Activated T-cell treated with anti-CD3 and anti-CD28 coated beads, Interleukin-2, amount 50 U/mL, for 4 hours (primary cell): ENCODE data around the gene MYH6. TPM values are rescaled to one million over a fixed set of nuclear protein-coding genes. Genes with fewer than 3 reads are reported as not detected.

Source experiments
- ATAC-seq, 2 donors: fragments of 200-7000 bp; cut with Tn5 transposase; one replicate each; pipeline ENCODE4 v1.10.0; 2021
- DNase-seq: peaks from one replicate; pipeline ENCODE4 v3.0.0-alpha.2; 2020
- H3K27me3 Mint-ChIP-seq: one replicate; pipeline ENCODE4 v1.8.0; 2021; ENCODE audit warnings: low read depth, mixed read lengths
- H3K36me3 Mint-ChIP-seq: one replicate; pipeline ENCODE4 v1.8.0; 2022; ENCODE audit warnings: mixed read lengths; ENCODE audit not compliant: insufficient read depth
- H3K4me1 Mint-ChIP-seq: one replicate; pipeline ENCODE4 v1.8.0; 2021; ENCODE audit warnings: low read depth, mixed read lengths
- H3K4me3 Mint-ChIP-seq: one replicate; pipeline ENCODE4 v1.8.0; 2021; ENCODE audit warnings: mild to moderate bottlenecking, moderate library complexity, mixed read lengths
- H3K9me3 Mint-ChIP-seq: one replicate; pipeline ENCODE4 v1.8.0; 2021; ENCODE audit warnings: mixed read lengths
- total RNA-seq, 3 donors: library from RNA; stranded (reverse); gene quantifications; one replicate each; pipeline ENCODE4 v1.2.1, GENCODE V29; 2021

The MYH6 gene
- total RNA-seq, 3 donors from 2014 or later: not detected

DNA sequence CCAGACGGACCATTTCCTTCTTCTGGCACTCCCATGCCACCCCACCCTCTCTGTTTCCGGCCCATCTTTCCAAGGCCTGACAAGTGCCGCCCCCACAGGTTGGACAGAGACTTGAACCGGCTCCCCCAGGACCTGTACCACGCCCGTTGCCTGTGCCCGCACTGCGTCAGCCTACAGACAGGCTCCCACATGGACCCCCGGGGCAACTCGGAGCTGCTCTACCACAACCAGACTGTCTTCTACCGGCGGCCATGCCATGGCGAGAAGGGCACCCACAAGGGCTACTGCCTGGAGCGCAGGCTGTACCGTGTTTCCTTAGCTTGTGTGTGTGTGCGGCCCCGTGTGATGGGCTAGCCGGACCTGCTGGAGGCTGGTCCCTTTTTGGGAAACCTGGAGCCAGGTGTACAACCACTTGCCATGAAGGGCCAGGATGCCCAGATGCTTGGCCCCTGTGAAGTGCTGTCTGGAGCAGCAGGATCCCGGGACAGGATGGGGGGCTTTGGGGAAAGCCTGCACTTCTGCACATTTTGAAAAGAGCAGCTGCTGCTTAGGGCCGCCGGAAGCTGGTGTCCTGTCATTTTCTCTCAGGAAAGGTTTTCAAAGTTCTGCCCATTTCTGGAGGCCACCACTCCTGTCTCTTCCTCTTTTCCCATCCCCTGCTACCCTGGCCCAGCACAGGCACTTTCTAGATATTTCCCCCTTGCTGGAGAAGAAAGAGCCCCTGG, 32.4 kb downstream of the MYH6 start:
- no peaks in the 10 kb centered on the region for H3K36me3 Mint-ChIP-seq
- DNase-seq: no peak
- H3K4me3 Mint-ChIP-seq: no peak overlapping the region
- peaks cover 7% of the 10 kb centered on the region for H3K27me3 Mint-ChIP-seq
- no peak for ATAC-seq
- no peaks in the 10 kb centered on the region for H3K9me3 Mint-ChIP-seq
- H3K4me1 Mint-ChIP-seq: no peaks in the 10 kb centered on the region

DNA sequence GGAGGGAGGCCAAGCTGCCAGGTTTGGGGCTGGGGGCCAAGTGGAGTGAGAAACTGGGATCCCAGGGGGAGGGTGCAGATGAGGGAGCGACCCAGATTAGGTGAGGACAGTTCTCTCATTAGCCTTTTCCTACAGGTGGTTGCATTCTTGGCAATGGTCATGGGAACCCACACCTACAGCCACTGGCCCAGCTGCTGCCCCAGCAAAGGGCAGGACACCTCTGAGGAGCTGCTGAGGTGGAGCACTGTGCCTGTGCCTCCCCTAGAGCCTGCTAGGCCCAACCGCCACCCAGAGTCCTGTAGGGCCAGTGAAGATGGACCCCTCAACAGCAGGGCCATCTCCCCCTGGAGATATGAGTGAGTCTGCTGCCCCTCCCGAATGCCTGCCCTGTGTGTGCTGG, 35.0 kb downstream of the MYH6 start:
- ATAC-seq: no peak
- Mint-ChIP-seq H3K4me1 (no peaks in the 10 kb centered on the region), H3K36me3 (no peaks in the 10 kb centered on the region), H3K9me3 (no peaks in the 10 kb centered on the region), H3K27me3 (peaks cover 3% of the 10 kb centered on the region), H3K4me3 (no peak overlapping the region)
- DNase-seq: no peak

GRCh38 chr14:23372509-23372908, 35.6 kb downstream of the MYH6 start, which contains the start of gene IL25:
IL25 (plus strand) TSS chr14:23372809.
- H3K27me3 Mint-ChIP-seq: peaks cover 6% of the 10 kb centered on the region
- ATAC-seq (no peak), DNase-seq (no peak)
- H3K9me3 Mint-ChIP-seq: no peaks in the 10 kb centered on the region
- H3K4me1 Mint-ChIP-seq: no peaks in the 10 kb centered on the region
- no peak within 1 kb of the TSS for H3K4me3 Mint-ChIP-seq
- no peaks in the 10 kb centered on the region for H3K36me3 Mint-ChIP-seq

DNA sequence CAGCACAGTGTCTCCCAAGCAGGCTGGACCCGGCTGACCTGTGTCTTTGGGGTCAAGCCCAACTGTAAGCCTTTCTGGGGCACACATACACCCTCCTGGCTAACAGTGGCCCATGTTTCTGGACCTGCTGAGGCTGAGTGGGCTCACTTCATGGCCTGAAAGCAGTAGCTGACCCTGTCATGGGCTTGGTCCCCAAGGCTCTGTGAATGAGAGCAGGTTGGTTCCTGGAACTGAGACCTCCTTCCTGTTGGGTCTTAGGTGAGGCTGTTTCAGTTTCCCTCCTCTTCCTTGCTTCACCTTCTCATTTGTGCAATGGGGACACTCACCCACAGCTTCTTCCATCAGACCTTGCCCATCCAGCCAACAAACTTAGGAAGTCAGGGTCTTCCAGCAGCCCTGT, 36.2 kb downstream of the MYH6 start:
- Mint-ChIP-seq H3K4me3 (no peak overlapping the region), H3K36me3 (no peaks in the 10 kb centered on the region), H3K9me3 (no peaks in the 10 kb centered on the region), H3K27me3 (peaks cover 13% of the 10 kb centered on the region), H3K4me1 (no peaks in the 10 kb centered on the region)
- no peak for ATAC-seq
- DNase-seq: no peak

- no peaks in the 10 kb centered on the region for H3K4me1 Mint-ChIP-seq
- H3K4me3 Mint-ChIP-seq: no peak overlapping the region
- ATAC-seq (no peak), DNase-seq (no peak)
- H3K27me3 Mint-ChIP-seq: peaks cover 18% of the 10 kb centered on the region
- no peaks in the 10 kb centered on the region for H3K36me3 Mint-ChIP-seq
- no peaks in the 10 kb centered on the region for H3K9me3 Mint-ChIP-seq
Measured at GRCh38 chr14:23370221-23370620, 37.9 kb downstream of the MYH6 start.

GRCh38 chr14:23366426-23366921, 41.6 kb downstream of the MYH6 start:
- no peak for DNase-seq

DNA sequence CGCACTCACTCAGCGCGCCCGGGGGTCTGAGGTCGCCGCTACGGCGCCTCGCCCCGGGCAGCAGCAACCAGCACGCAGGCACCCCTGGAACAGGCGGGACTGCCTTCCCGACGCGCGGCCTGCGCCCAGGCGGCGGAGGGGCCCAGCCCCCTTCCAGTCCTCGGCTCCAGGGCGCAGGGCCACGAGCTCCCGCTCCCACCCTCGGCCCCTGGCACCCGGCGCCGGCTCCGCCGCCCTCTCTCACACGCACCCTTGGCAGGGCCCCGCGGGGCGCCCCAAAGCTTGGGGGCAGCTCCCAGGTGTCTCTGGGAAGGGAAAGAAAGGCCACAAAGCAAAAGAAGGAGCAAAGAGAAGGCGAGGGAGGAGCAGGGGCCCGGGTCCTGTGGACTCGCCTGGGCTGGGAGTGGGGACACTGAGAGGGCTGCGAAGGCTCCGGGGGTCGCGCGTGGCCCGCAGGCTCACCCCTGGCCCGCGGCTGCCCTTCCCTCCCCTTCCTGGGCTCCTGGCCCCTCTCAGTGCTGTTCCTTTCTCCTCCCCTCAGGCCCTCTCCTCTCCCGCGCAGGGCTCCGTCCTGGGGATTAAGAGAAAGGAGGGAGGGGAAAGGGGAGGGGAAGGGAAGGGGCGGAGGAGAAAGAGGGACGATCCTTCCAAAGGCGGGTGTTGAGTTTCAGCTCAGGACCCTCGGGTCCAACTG, 42.2 kb downstream of the MYH6 start:
- Mint-ChIP-seq H3K4me1 (no peaks in the 10 kb centered on the region), H3K9me3 (no peaks in the 10 kb centered on the region), H3K27me3 (peaks cover 30% of the 10 kb centered on the region), H3K4me3 (no peak overlapping the region), H3K36me3 (no peaks in the 10 kb centered on the region)
- peak in 1 of 2 donors; percentile 41 for ATAC-seq
- no peak for DNase-seq

More at GRCh38 chr14:23366426-23366921, 41.6 kb downstream of the MYH6 start:
- no peaks in the 10 kb centered on the region for H3K36me3 Mint-ChIP-seq
- H3K4me3 Mint-ChIP-seq: no peak overlapping the region
- no peaks in the 10 kb centered on the region for H3K4me1 Mint-ChIP-seq
- no peaks in the 10 kb centered on the region for H3K9me3 Mint-ChIP-seq
- ATAC-seq: no peak
- H3K27me3 Mint-ChIP-seq: peaks cover 30% of the 10 kb centered on the region

- no peaks in the 10 kb centered on the region for H3K9me3 Mint-ChIP-seq
- no peak within 1 kb of the TSS for H3K4me3 Mint-ChIP-seq
- no peaks in the 10 kb centered on the region for H3K36me3 Mint-ChIP-seq
- ATAC-seq: peak; percentile 16 to 20
- DNase-seq: no peak
- peaks cover 31% of the 10 kb centered on the region for H3K27me3 Mint-ChIP-seq
- no peaks in the 10 kb centered on the region for H3K4me1 Mint-ChIP-seq
Measured at GRCh38 chr14:23365036-23365731, 42.9 kb downstream of the MYH6 start, which contains the start of gene EFS. EFS (minus strand) TSS chr14:23365172; CDS start chr14:23365025, 147 bp downstream.

GRCh38 chr14:23364164-23365035, 43.7 kb downstream of the MYH6 start:
- Mint-ChIP-seq H3K4me3 (no peak overlapping the region), H3K4me1 (no peaks in the 10 kb centered on the region), H3K27me3 (peaks cover 35% of the 10 kb centered on the region), H3K36me3 (no peaks in the 10 kb centered on the region), H3K9me3 (no peaks in the 10 kb centered on the region)
- DNase-seq (no peak), ATAC-seq (no peak)

DNA sequence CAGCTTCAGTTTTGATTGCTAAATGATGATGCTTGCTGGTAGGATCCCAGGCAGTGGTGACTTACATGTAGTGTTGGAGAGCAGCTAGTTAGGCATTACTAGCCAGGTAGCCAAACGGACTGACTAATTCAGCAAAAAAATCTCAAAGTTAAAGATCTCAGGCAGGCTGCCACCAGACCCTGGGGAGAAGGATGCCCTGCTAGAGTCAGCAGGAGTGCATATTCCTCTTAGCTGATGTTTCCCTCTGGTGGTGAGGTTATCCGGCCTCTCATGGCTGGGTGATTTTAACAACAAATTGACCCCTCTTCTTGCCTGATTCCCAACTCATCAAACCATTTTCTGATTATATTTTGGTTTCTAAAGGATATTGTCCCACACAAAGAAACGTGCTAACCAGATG, 45.9 kb downstream of the MYH6 start:
- H3K4me3 Mint-ChIP-seq: no peak overlapping the region
- DNase-seq (no peak), ATAC-seq (no peak)
- no peaks in the 10 kb centered on the region for H3K9me3 Mint-ChIP-seq
- H3K4me1 Mint-ChIP-seq: no peaks in the 10 kb centered on the region
- peaks cover 27% of the 10 kb centered on the region for H3K27me3 Mint-ChIP-seq
- no peaks in the 10 kb centered on the region for H3K36me3 Mint-ChIP-seq

DNA sequence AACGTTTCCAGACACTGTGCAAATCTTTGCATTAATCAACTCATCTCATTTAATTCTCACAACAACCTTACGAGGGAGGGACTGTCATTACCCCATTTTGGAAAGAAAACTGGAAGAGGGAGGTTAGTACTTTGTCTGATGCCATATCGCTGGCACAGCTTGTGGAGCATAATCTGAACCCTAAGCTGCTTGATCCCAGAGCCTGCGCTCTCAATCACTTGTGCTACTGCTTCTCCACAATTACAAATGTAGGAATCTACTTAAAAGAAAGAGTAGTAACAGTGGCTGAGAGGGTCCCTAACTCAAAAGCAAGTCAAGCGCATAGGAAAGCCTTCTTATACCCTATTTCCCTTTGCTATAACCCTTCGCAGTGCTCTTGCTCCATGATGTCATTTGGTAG, 46.3 kb downstream of the MYH6 start:
- H3K4me3 Mint-ChIP-seq: no peak overlapping the region
- no peak for ATAC-seq
- no peak for DNase-seq

DNA sequence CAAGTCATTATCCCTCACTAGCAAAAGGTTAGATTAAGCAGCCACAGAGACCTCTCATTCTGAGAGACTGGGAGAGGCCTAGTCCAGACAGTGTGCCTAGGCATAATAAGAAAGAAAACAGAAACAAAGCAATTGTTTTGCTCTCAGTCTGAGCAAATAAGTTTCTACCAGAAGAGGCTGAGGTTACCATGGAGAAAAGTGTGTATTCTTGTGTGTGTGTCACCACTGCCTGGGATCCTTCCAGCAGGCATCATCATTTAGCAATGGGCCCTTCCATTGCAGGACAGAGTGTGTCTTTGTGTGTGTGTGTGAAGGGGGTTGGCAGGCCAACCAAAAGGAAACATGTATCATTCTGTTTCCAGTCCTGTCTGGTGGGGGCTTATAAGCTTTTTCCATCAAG, 46.8 kb downstream of the MYH6 start:
- ATAC-seq (peak; percentile 32 to 34), DNase-seq (no peak)
- Mint-ChIP-seq H3K27me3 (peaks cover 22% of the 10 kb centered on the region), H3K9me3 (no peaks in the 10 kb centered on the region), H3K4me1 (no peaks in the 10 kb centered on the region), H3K4me3 (no peak overlapping the region), H3K36me3 (no peaks in the 10 kb centered on the region)

More for the DNA sequence above, 46.3 kb downstream of the MYH6 start:
- H3K27me3 Mint-ChIP-seq: peaks cover 23% of the 10 kb centered on the region
- no peaks in the 10 kb centered on the region for H3K4me1 Mint-ChIP-seq
- H3K9me3 Mint-ChIP-seq: no peaks in the 10 kb centered on the region
- no peaks in the 10 kb centered on the region for H3K36me3 Mint-ChIP-seq

DNA sequence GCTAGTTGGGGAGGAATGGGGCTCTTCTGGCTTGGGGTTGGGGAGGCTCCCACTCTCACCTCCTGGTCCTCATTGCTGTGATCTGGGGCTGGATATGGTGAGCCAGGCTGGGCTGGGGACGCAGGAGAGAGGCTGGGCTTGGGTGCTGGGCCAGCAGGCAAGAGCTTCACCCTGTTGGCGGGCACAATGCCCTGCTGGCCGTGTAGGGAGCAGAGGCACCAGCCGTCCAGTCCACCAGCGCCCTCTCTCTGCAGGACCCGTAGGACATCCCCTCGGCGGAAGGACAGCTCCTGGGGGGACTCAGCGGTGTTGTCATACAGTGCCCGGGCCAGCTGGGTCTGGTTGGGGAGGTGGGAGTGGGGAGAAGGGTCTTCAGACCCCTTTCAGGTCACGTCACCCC, 47.6 kb downstream of the MYH6 start:
- no peak for ATAC-seq
- no peaks in the 10 kb centered on the region for H3K9me3 Mint-ChIP-seq
- peaks cover 26% of the 10 kb centered on the region for H3K27me3 Mint-ChIP-seq

More for the DNA sequence above, 47.6 kb downstream of the MYH6 start:
- no peak overlapping the region for H3K4me3 Mint-ChIP-seq
- H3K4me1 Mint-ChIP-seq: no peaks in the 10 kb centered on the region
- DNase-seq: no peak
- no peaks in the 10 kb centered on the region for H3K36me3 Mint-ChIP-seq
